HG03469 (cell line): Measurements from ENCODE around the gene GNLY.
"Not testable (repeated sequence)": the region's sequence is repeated elsewhere in the genome, so short reads cannot be mapped to it uniquely, and the experiment has no call there.

Experiments
- ATAC-seq: cut with Tn5 transposase; IDR thresholded peaks from one replicate; pipeline ENCODE4 v1.9.1; 2021; ENCODE audit warnings: mild to moderate bottlenecking, moderate library complexity, moderate number of reproducible peaks; ENCODE audit not compliant: unreplicated experiment

GNLY gene

DNA sequence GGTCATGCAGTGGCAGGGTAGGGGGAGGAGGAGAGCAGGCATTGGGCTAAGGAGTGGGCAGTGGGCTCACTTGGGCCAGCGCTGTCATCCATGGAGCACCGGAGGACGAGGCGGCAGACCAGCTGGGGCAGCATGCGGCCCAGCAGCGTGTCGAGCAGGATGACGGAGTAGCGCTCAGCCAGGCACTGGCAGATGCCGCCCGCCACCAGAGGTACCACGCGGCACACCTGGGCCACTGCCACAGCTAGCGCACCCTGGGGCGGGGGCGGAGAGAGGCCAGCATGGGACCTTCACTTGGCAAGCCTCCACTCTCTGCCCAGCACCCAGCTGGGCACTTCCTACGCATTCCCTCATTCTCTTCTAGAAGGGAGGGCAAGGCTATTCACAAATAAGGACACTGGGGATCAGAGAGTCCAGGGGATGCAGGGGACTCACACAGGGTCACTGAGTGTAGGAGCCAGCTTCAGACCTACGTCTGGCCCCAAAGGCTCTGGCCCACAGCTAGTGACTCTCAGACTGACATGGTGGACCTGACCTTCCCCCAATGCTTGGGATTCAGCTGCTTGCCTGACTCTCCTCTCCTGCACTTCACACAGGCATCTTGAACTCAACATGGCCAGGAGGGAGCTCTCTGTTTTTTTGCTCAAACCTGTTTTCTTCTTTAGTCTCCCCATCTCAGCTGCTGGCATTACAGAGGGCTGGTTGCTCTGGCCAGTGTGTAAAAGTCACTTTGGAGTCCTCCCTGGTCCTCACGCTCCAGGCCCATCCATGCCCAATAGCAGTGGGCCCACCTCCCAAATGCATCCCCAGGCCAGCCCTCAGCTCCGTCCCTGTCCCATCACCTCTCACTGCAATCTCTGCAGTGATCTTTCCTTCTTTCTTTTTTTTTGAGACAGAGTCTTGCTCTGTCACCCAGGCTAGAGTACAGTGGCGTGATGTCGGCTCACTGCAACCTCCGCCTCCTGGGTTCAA lies 30.3 kb upstream of the GNLY start:
- no peak for ATAC-seq

GRCh38 chr2:85665264-85665937 lies 28.8 kb upstream of the GNLY start:
- ATAC-seq: no peak

DNA sequence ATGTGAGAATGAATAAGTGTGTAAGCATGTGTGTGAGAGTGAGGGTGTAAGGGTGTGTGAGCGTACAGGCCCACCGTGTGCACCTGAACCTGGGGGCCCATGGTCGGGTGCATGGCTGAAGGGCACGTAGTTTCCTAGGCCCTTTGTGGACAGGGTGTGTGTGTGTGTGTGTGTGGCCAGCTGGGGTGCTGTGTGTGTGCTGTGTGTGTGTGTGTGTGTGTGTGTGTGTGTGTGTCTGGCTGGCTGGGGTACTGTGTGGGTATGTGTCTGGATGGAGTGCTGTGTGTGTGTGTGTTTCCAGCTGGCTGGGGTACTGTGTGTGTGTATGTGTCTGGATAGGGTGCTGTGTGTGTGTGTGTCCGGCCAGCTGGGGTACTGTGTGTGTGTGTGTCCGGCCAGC lies 28.1 kb upstream of the GNLY start:
- ATAC-seq: no peak

DNA sequence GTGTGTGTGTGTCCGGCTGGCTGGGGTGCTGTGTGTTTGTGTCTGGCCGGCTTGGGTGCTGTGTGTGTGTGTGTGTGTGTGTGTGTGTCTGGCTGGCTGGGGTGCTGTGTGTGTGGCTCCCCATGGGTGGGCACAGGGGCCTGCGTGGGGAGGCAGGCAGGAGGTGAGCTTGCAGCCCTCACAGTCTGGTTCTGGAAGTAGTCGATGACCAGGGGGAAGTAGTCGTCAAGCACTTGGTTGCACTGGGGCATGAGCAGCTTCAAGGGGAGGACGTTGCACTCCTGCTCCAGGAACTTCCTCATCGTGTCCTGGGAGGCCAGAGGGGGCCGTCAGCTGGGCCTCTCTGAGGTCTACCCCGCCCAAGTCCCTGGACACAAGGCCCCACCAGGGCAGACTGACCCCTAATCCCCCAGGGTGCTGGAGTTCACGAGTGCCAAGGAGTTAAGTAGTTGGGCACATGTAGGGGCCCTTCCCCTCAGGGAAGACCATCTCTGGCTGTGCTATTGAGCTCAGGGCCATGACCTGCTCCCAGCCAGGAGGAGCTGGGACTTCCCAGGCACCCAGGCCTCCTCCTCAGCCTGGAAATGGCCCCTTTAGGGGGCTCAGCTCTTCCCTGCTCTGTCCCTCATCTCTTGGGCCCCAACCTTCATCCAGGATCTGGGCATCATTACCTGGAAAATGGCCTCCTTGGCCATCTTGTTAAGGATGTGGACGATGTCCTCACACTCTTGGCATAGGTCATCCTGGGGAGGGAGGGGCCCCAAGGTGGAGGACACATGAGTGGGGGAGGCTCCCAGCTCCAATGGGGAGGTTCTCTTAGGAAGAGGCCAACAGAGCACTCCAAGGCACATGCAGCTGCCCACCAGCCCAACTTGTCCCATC lies 27.5 kb upstream of the GNLY start:
- no peak for ATAC-seq

DNA sequence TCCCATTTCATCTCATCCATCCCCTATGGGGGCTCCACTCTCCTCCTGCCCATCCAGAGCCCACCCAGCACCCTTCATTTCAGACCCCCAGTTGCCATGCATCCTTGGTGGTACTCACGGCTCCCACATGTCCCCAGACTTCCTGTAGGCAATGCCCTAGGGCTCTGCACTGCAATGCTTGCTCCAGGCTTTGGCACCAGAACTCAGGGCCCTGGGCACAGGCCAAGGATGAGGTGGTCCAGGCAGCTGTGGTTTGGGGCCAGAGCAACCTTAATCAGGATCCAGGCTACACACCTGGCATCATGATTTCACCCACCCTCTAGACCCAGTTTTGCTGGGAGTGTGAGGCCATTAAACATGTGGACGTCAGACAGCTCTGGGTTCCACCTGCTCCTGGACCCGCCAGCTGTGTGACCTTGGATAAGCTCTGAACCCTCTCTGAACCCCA lies 26.6 kb upstream of the GNLY start:
- ATAC-seq: no peak

GRCh38 chr2:85668009-85668856 lies 25.9 kb upstream of the GNLY start, which contains the start of gene SFTPB:
SFTPB (minus strand) TSS chr2:85668199; CDS start chr2:85668183, 16 bp downstream.
- no peak for ATAC-seq

GRCh38 chr2:85668857-85669142 lies 25.4 kb upstream of the GNLY start:
- no peak for ATAC-seq

GRCh38 chr2:85669549-85669948 lies 24.6 kb upstream of the GNLY start:
- peak; percentile 79 for ATAC-seq

DNA sequence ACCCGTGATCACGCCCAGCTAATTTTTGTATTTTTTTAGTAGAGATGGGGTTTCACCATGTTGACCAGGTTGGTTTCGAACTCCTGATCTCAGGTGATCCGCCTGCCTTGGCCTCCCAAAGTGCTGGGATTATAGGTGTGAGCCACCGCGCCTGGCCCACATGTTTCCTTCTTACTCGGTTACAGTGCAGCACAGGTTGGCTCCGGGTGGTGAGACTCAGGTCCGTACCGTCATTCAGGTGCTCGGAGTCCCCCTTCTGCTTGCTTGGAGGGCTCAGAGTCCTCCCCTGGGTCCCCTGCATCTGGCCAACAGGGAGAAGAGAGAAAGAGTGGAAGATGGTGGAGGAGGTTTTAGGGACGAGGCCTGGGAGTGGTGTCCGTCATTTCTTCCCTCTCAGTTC lies 23.7 kb upstream of the GNLY start:
- not testable (repeated sequence) for ATAC-seq

GRCh38 chr2:85672456-85672855 lies 21.7 kb upstream of the GNLY start:
- ATAC-seq: no peak

DNA sequence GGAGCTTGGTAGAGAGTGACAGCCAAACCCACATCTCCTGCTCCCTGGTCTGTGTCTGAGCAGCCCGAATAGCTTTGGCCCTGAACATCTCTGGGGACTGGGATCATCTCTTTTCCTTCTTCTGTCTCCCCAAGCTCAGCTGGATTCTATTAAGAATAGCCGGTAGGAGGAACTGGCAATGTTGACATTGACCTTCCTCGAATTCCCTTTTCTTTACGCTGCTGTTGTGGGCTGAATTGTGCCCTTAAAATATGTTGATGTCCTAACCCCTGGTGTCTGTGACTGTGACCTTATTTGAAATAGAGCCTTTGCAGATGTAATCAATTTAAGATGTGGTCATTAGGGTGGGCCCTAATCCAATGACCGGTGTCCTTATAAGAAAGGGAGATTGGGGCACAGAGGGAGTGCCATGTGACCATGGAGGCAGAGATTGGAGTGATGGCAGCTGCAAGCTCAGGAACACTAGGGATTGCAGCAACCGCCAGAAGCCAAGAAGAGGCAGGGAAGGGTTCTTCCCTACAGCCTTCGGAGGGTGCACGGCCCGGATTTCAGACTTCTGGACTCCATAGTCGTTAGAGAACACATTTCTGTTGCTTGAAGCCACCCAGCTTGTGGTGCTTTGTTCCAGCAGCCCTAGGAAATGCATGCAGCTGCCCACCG lies 20.3 kb upstream of the GNLY start:
- no peak for ATAC-seq

GRCh38 chr2:85674417-85674816 lies 19.7 kb upstream of the GNLY start:
- ATAC-seq: no peak

- ATAC-seq: no peak
Observed at GRCh38 chr2:85675427-85675826, 18.7 kb upstream of the GNLY start.

GRCh38 chr2:85675866-85676548 lies 18.2 kb upstream of the GNLY start:
- ATAC-seq: no peak

DNA sequence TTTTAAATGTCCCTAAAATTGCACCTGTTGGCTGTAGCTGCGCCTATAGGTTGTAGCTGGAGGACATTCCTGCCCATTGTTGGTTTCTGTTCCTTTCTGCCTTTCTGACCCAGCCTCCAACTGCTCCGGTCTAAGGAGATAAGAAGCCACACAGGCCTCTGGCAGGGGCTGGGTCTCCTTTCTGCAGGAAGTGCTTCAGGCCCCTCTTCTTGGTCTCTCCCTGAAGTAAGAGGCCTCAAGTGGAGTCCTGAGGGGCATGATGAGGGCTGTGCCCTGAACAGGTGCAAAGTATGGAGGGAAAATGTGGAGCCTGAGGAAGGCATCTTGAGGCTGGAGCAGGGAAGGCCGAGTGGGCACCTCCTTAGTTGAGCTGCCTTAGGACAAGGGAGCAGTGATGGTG lies 15.8 kb upstream of the GNLY start:
- no peak for ATAC-seq

DNA sequence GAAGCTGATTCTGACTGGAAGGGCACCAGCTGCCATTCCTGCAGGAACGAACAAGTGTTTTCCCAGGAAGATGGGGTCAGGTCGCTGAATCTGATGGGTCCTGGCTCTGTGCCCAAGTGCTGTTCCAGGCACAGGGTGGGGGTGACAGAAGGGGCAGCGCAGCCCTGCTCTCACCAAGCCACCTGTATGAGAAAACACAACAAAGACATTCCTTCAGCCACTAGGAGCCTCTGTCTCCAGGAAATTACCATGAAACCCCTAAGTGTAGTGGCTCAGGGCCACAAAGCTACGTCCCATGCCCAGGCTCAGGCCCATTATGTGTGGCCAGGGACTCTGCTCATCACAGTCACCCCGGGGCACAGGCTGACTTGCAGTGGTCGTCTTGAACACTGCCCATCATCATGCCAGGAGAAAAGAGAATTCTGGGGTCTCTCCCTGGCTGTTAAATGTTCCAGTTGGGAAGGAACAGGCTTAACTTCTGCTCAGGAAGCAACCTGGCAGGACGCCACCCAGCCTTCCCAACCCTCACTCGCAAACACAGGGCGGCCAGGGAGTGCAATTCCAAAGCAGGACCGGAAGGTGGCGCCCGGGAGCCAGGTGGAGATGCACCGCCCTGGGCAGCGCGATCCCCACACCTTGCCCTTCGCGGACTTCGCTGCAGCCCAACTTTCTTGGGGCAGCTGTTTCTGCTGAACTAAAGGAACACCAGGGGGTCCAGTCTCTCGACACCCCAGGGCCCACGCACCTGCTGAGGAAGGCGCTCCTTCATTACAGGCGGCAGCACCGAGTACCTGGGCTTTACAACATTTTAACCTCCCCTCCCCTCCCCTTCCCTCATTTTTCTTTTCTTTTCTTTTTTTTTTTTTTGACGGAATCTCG lies 15.1 kb upstream of the GNLY start:
- ATAC-seq: no peak

GRCh38 chr2:85680707-85681371 lies 13.3 kb upstream of the GNLY start:
- no peak for ATAC-seq

GRCh38 chr2:85681372-85681763 lies 12.8 kb upstream of the GNLY start:
- ATAC-seq: no peak
